ENCODE results near the gene ZNF184. TPM values are rescaled to one million over a fixed set of nuclear protein-coding genes. Genes with fewer than 3 reads are reported as not detected.
A peak's percentile ranks its signal among the peaks of the same experiment; 100 is the strongest.

Gene ZNF184
- total RNA-seq, 1 experiment from 2014 or later, result 7.1 TPM

DNA sequence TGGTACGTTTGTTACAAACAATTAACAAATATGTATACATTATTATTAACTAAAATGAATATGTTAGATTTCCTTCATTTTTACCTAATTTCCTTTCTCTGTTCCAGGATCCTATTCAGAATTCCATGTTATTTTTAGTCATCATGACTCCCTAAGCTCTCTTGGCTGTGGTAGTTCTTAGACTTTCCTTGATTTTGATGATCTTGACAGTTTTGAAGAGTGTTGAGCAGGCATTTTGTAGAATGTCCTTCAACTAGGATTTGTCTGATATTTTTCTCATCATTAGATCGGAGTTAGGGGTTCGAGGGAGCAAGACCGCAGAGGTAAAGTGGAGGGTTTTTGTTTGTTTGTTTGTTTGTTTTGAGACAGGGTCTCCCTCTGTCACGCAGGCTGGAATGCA lies 44.3 kb upstream of the ZNF184 start:
- no peaks in the 10 kb centered on the region for H3K9me3 Mint-ChIP-seq
- peaks cover 46% of the 10 kb centered on the region for H3K27me3 Mint-ChIP-seq (ENCODE audit: low read depth)
- ATAC-seq (no peak), DNase-seq (ENCODE audit: low spot score) (no peak)
- ChIA-PET POLR2A (no interaction called here), CTCF (interaction anchor here (2.4 to 2.5 kb wide), 2 partner anchors 11 to 205 kb away, joined by 15 to 16 read pairs; partner anchors contain the start of gene POM121L2)
- TF ChIP-seq SP1 (CRISPR knock-in tag; conservative IDR thresholded peaks at IDR 0.05), result no peak
- no peak for TF ChIP-seq PRRX2 (CRISPR knock-in tag; IDR thresholded peaks at IDR 0.05)
- no peak for TF ChIP-seq OVOL2 (CRISPR knock-in tag; IDR thresholded peaks at IDR 0.05; ENCODE audit: borderline replicate concordance)
- TF ChIP-seq ZNF416 (CRISPR knock-in tag; IDR thresholded peaks at IDR 0.05), result no peak
- no peak for TF ChIP-seq TCF7 (CRISPR knock-in tag; IDR thresholded peaks at IDR 0.05; ENCODE audit: low read depth)
- no peak for TF ChIP-seq NFYB (CRISPR knock-in tag; conservative IDR thresholded peaks at IDR 0.05; ENCODE audit: low read depth)
- no peak for TF ChIP-seq ZNF423 (CRISPR knock-in tag; IDR thresholded peaks at IDR 0.05)
- no peak for TF ChIP-seq ESRRA (CRISPR knock-in tag; IDR thresholded peaks at IDR 0.05; ENCODE audit: borderline replicate concordance)
- no peak for TF ChIP-seq ZNF396 (CRISPR knock-in tag; IDR thresholded peaks at IDR 0.05; ENCODE audit: borderline replicate concordance)
- TF ChIP-seq, protein P1, sequence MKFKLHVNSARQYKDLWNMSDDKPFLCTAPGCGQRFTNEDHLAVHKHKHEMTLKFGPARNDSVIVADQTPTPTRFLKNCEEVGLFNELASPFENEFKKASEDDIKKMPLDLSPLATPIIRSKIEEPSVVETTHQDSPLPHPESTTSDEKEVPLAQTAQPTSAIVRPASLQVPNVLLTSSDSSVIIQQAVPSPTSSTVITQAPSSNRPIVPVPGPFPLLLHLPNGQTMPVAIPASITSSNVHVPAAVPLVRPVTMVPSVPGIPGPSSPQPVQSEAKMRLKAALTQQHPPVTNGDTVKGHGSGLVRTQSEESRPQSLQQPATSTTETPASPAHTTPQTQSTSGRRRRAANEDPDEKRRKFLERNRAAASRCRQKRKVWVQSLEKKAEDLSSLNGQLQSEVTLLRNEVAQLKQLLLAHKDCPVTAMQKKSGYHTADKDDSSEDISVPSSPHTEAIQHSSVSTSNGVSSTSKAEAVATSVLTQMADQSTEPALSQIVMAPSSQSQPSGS (CRISPR knock-in tag; IDR thresholded peaks at IDR 0.05; ENCODE audit: borderline replicate concordance, low read depth), result no peak
- no peak for TF ChIP-seq TEAD1 (CRISPR knock-in tag; IDR thresholded peaks at IDR 0.05)
- no peak for TF ChIP-seq SOX15 (CRISPR knock-in tag; IDR thresholded peaks at IDR 0.05)
- TF ChIP-seq, protein P2, sequence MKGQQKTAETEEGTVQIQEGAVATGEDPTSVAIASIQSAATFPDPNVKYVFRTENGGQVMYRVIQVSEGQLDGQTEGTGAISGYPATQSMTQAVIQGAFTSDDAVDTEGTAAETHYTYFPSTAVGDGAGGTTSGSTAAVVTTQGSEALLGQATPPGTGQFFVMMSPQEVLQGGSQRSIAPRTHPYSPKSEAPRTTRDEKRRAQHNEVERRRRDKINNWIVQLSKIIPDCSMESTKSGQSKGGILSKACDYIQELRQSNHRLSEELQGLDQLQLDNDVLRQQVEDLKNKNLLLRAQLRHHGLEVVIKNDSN (CRISPR knock-in tag; IDR thresholded peaks at IDR 0.05), result no peak
- TF ChIP-seq ZNF425 (CRISPR knock-in tag; conservative IDR thresholded peaks at IDR 0.05), result no peak
- TF ChIP-seq GABPB1 (CRISPR knock-in tag; IDR thresholded peaks at IDR 0.05), result no peak
- no peak for TF ChIP-seq NR1H2 (CRISPR knock-in tag; IDR thresholded peaks at IDR 0.05)
- TF ChIP-seq ZMAT4 (CRISPR knock-in tag; IDR thresholded peaks at IDR 0.05), result no peak
- TF ChIP-seq ZNF219 (CRISPR knock-in tag; IDR thresholded peaks at IDR 0.05; ENCODE audit: borderline replicate concordance), result no peak
- TF ChIP-seq ERG (CRISPR knock-in tag; IDR thresholded peaks at IDR 0.05), result no peak
- H3K4me3 Mint-ChIP-seq, result no peak overlapping the region
- no peak overlapping the region for H3K27ac Mint-ChIP-seq
- H3K36me3 Mint-ChIP-seq, result no peaks in the 10 kb centered on the region
- H3K4me1 Mint-ChIP-seq, result peaks cover 10% of the 10 kb centered on the region

DNA sequence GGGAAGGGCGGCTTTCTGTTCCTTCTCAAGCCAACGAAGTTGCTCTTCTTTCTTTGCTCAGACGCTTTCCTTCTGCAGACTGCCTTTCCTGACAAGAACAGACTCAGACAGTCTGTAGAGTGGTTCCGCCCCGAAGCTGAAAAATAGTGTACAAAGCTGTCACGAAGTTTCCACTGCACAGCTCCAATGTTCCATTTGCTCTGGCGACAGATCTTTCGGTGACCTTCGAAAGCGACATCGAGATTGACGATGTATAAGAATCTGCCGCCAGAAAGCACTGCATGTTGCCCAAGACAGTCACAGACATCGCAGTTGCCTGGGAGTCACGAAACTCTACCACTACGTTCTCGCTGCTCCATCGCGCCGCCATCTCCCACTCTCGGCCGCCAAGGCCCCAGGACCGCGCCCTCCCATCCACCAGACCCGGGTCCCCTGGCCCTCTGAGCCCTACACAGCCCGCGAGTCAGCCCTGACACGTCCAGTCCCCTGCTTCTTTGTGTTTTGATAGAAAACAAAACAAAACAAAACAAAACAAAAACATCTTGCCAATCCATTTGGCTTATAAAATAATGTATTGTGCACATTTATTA lies 42.1 kb upstream of the ZNF184 start:
- Mint-ChIP-seq H3K36me3 (no peaks in the 10 kb centered on the region), H3K9me3 (no peaks in the 10 kb centered on the region), H3K27me3 (ENCODE audit: low read depth) (peaks cover 46% of the 10 kb centered on the region), H3K4me3 (peak overlapping the region; percentile 62), H3K27ac (no peak overlapping the region), H3K4me1 (peaks cover 18% of the 10 kb centered on the region)
- ATAC-seq (no peak), DNase-seq (ENCODE audit: low spot score) (no peak)
- CTCF ChIA-PET, result interaction anchor here (1.0 kb wide), 1 partner anchor 237 kb away, joined by 3 read pairs; no protein-coding TSS in a partner anchor
- POLR2A ChIA-PET, result no interaction called here
- no peak for TF ChIP-seq NR3C1 (CRISPR knock-in tag; conservative IDR thresholded peaks at IDR 0.05; ENCODE audit: low read depth)
- TF ChIP-seq, protein P2 (CRISPR knock-in tag; IDR thresholded peaks at IDR 0.05), result no peak
- TF ChIP-seq, protein P3, sequence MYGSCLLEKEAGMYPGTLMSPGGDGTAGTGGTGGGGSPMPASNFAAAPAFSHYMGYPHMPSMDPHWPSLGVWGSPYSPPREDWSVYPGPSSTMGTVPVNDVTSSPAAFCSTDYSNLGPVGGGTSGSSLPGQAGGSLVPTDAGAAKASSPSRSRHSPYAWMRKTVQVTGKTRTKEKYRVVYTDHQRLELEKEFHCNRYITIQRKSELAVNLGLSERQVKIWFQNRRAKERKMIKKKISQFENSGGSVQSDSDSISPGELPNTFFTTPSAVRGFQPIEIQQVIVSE (CRISPR knock-in tag; IDR thresholded peaks at IDR 0.05; ENCODE audit: borderline replicate concordance), result no peak
- no peak for TF ChIP-seq ZNF396 (CRISPR knock-in tag; IDR thresholded peaks at IDR 0.05; ENCODE audit: borderline replicate concordance)
- TF ChIP-seq CTCF (IDR thresholded peaks at IDR 0.05), result no peak
- TF ChIP-seq ZNF121 (CRISPR knock-in tag; IDR thresholded peaks at IDR 0.05), result no peak
- TF ChIP-seq NR1H2 (CRISPR knock-in tag; IDR thresholded peaks at IDR 0.05), result no peak
- no peak for TF ChIP-seq E2F4 (CRISPR knock-in tag; IDR thresholded peaks at IDR 0.05; ENCODE audit: borderline replicate concordance, low read depth)
- TF ChIP-seq MYBL2 (CRISPR knock-in tag; IDR thresholded peaks at IDR 0.05), result no peak
- TF ChIP-seq ZNF219 (CRISPR knock-in tag; IDR thresholded peaks at IDR 0.05; ENCODE audit: borderline replicate concordance), result no peak
